GM18508 (cell line): ENCODE measurements around the gene SPDYE3.
"Not testable (repeated sequence)": the region's sequence is repeated elsewhere in the genome, so short reads cannot be mapped to it uniquely, and the experiment has no call there.

Experiments
- ATAC-seq: cut with Tn5 transposase; IDR thresholded peaks from one replicate; pipeline ENCODE4 v1.9.1; 2021; ENCODE audit warnings: moderate number of reproducible peaks; ENCODE audit not compliant: insufficient read depth, unreplicated experiment

SPDYE3 gene

GRCh38 chr7:100348805-100349204 lies 41.3 kb downstream of the SPDYE3 start:
- ATAC-seq = no peak

GRCh38 chr7:100349757-100350156 lies 42.3 kb downstream of the SPDYE3 start:
- no peak for ATAC-seq

- no peak for ATAC-seq
Observed at GRCh38 chr7:100351657-100352058, 44.2 kb downstream of the SPDYE3 start.

- ATAC-seq = not testable (repeated sequence)
Observed at GRCh38 chr7:100352230-100352781, 44.8 kb downstream of the SPDYE3 start.

GRCh38 chr7:100352984-100353684 lies 45.6 kb downstream of the SPDYE3 start:
- no peak for ATAC-seq

GRCh38 chr7:100353685-100354330 lies 46.3 kb downstream of the SPDYE3 start:
- ATAC-seq = no peak

GRCh38 chr7:100356416-100357068 lies 49.0 kb downstream of the SPDYE3 start:
- ATAC-seq = no peak

- no peak for ATAC-seq
Observed at GRCh38 chr7:100357131-100357561, 49.6 kb downstream of the SPDYE3 start.

- ATAC-seq = no peak
Observed at GRCh38 chr7:100358027-100358856, 50.7 kb downstream of the SPDYE3 start, which contains the start of gene PILRB. Gene PILRB, plus strand, starts transcription at chr7:100358117. Its CDS starts 186 bp downstream, at chr7:100358303.

- no peak for ATAC-seq
Observed at GRCh38 chr7:100358857-100359212, 51.3 kb downstream of the SPDYE3 start.

GRCh38 chr7:100360135-100360854 lies 52.8 kb downstream of the SPDYE3 start:
- no peak for ATAC-seq

- no peak for ATAC-seq
Observed at GRCh38 chr7:100363098-100363497, 55.6 kb downstream of the SPDYE3 start.

GRCh38 chr7:100363797-100364196 lies 56.3 kb downstream of the SPDYE3 start:
- not testable (repeated sequence) for ATAC-seq

- ATAC-seq = no peak
Observed at GRCh38 chr7:100364480-100364879, 57.0 kb downstream of the SPDYE3 start.

GRCh38 chr7:100365998-100366367 lies 58.5 kb downstream of the SPDYE3 start:
- not testable (repeated sequence) for ATAC-seq

- ATAC-seq = no peak
Observed at GRCh38 chr7:100366411-100367250, 59.1 kb downstream of the SPDYE3 start.

- no peak for ATAC-seq
Observed at GRCh38 chr7:100367251-100367620, 59.7 kb downstream of the SPDYE3 start.

GRCh38 chr7:100367676-100368613 lies 60.4 kb downstream of the SPDYE3 start:
- no peak for ATAC-seq
